ENCODE measurements around the gene STX5.

GRCh38 chr11:62794201-62794775 is 37.6 kb downstream of the STX5 start:
- no peak for TF ChIP-seq CTCF (IDR thresholded peaks at IDR 0.05)
- no peak for TF ChIP-seq EZH2 (IDR thresholded peaks at IDR 0.05)
- TF ChIP-seq EZH2phosphoT487 (IDR thresholded peaks at IDR 0.05): no peak
